Breast epithelium (tissue), 4 donors: ENCODE results near the gene HMCN1. TPM values are rescaled to one million over a fixed set of nuclear protein-coding genes. Genes with fewer than 3 reads are reported as not detected.

Source experiments
- DNase-seq, 2 donors: peaks; one replicate each; pipeline ENCODE4 v3.0.0-alpha.2; 2019; ENCODE audit warnings: low spot score in 2 of 2
- H3K27ac ChIP-seq, 2 donors: fragments of 200-600 bp; sonication (generic) in 1 of 2; one replicate each; pipeline ENCODE4 v1.5.1; 2016 to 2019; ENCODE audit warnings: mild to moderate bottlenecking in 1 of 2
- H3K27me3 ChIP-seq, 2 donors: fragments of 200-600 bp; sonication (generic) in 1 of 2; one replicate each; pipeline versions ENCODE4 v1.5.1 to v1.6.0; 2017 to 2019; ENCODE audit warnings: control low read depth in 1 of 2, mild to moderate bottlenecking in 1 of 2
- H3K36me3 ChIP-seq: fragments of 200-600 bp; one replicate; pipeline ENCODE4 v1.5.1; 2019
- H3K4me1 ChIP-seq, 2 donors: fragments of 200-600 bp; sonication (generic); one replicate each; pipeline ENCODE4 v1.5.1; 2016 to 2019; ENCODE audit warnings: control low read depth in 1 of 2
- H3K4me3 ChIP-seq, 3 donors: fragments of 200-600 bp; sonication (generic); 1 replicate in 2 of 3; 2 replicates in 1 of 3; pipeline ENCODE4 v1.5.1; 2016 to 2019; ENCODE audit warnings: mild to moderate bottlenecking in 3 of 3, moderate library complexity in 2 of 3
- H3K9me3 ChIP-seq, 2 donors: fragments of 200-600 bp; sonication (generic) in 1 of 2; one replicate each; pipeline ENCODE4 v1.5.1; 2016 to 2019; ENCODE audit warnings: control low read depth in 1 of 2
- CTCF ChIP-seq, 3 donors: fragments of 450-650 bp; IDR thresholded peaks; one replicate each; pipeline ENCODE4 v1.5.1; 2016 to 2017; ENCODE audit warnings: antibody characterized with exemption in 3 of 3, mild to moderate bottlenecking in 3 of 3, moderate library complexity in 3 of 3
- POLR2A ChIP-seq: fragments of 450-650 bp; IDR thresholded peaks from one replicate; pipeline ENCODE4 v1.6.1; 2016; ENCODE audit warnings: antibody characterized with exemption, mild to moderate bottlenecking, moderate library complexity
- POLR2AphosphoS5 ChIP-seq, 3 donors: sonication (generic); formaldehyde crosslinking; IDR thresholded peaks; one replicate each; pipeline ENCODE4 v1.6.1; 2017; ENCODE audit warnings: antibody characterized with exemption in 3 of 3
- intact Hi-C: fragments of 100-400 bp; cut with DNase I; formaldehyde crosslinking; loops from one replicate; pipeline ENCODE4 v1.15.1; 2023; ENCODE audit warnings: low total_unique reads
- total RNA-seq, 3 donors: library from RNA; depleted of rRNA; stranded (reverse); fragments of >200 nt; gene quantifications; one replicate each; pipeline ENCODE4 v1.1.0, GENCODE V29; 2016

Gene HMCN1
- total RNA-seq, 3 donors from 2014 or later = 7.8 to 18.4 (median 11.9) TPM

- intact Hi-C loops = no loop called here
- Histone ChIP-seq H3K4me1 (no peaks in the 10 kb centered on the region), H3K27me3 (no peaks in the 10 kb centered on the region), H3K27ac (no peak overlapping the region), H3K36me3 (no peaks in the 10 kb centered on the region), H3K4me3 (no peak overlapping the region), H3K9me3 (no peaks in the 10 kb centered on the region)
- TF ChIP-seq POLR2A (no peak), POLR2AphosphoS5 (IDR thresholded peaks at IDR 0.05) (no peak), CTCF (IDR thresholded peaks at IDR 0.05) (no peak)
- no peak for DNase-seq
Measured at GRCh38 chr1:186054932-186055331, 320.7 kb downstream of the HMCN1 start.

DNA sequence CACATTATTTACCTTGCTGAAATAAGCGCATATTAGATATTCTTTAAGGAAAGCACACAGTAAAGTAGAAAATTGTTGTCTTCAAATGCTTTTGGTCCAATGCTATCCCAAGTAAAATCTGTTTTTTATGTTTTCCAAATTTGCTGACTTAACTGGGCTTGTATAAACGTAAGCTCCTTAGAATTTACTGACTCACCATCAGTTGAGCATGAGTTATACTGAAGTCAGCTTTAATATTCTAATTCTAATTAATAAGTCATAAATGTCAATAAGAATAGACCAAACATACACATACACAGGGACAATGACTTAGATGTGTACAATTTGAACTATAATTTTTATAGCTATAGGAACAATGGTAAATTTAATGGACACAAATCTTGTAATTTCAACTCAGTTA lies 321.7 kb downstream of the HMCN1 start:
- Histone ChIP-seq H3K27ac (no peak overlapping the region), H3K4me3 (no peak overlapping the region), H3K9me3 (no peaks in the 10 kb centered on the region), H3K36me3 (no peaks in the 10 kb centered on the region), H3K4me1 (no peaks in the 10 kb centered on the region), H3K27me3 (no peaks in the 10 kb centered on the region)
- intact Hi-C loops = no loop called here
- TF ChIP-seq POLR2A (no peak), CTCF (IDR thresholded peaks at IDR 0.05) (no peak), POLR2AphosphoS5 (IDR thresholded peaks at IDR 0.05) (no peak)
- DNase-seq = no peak

- H3K27ac ChIP-seq = no peak overlapping the region
- H3K27me3 ChIP-seq = no peaks in the 10 kb centered on the region
- TF ChIP-seq POLR2AphosphoS5 (IDR thresholded peaks at IDR 0.05) (no peak), CTCF (IDR thresholded peaks at IDR 0.05) (no peak), POLR2A (no peak)
- no peaks in the 10 kb centered on the region for H3K9me3 ChIP-seq
- intact Hi-C loops = no loop called here
- no peak overlapping the region for H3K4me3 ChIP-seq
- H3K36me3 ChIP-seq = no peaks in the 10 kb centered on the region
- no peaks in the 10 kb centered on the region for H3K4me1 ChIP-seq
- no peak for DNase-seq
Measured at GRCh38 chr1:186057086-186057485, 322.9 kb downstream of the HMCN1 start.

DNA sequence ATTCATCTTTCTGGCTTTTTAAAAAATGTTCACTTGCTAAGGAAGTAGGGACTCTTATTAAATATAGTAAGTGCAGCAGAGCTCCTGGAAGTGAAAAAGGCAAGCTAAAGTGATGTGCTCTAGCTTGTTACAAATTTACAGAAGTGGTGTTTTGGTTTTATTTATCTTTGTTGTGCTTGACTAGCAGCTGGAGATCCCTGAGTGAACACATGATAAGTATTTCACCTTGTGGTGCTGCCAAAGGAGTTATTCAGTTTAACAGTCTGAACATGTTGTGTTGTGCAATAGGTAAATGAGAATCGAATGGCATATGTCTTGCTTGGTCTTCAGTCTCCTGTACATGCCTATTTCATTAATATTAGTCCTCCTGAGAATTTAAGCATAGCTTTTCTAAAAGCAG lies 325.1 kb downstream of the HMCN1 start:
- no peaks in the 10 kb centered on the region for H3K4me1 ChIP-seq
- no peaks in the 10 kb centered on the region for H3K36me3 ChIP-seq
- no peak overlapping the region for H3K4me3 ChIP-seq
- H3K27ac ChIP-seq = peak overlapping the region; percentile 4 to 21
- no peaks in the 10 kb centered on the region for H3K9me3 ChIP-seq
- H3K27me3 ChIP-seq = no peaks in the 10 kb centered on the region
- intact Hi-C loops = no loop called here
- TF ChIP-seq POLR2AphosphoS5 (IDR thresholded peaks at IDR 0.05) (no peak), CTCF (IDR thresholded peaks at IDR 0.05) (no peak), POLR2A (no peak)
- DNase-seq = no peak

GRCh38 chr1:186059752-186060151 lies 325.6 kb downstream of the HMCN1 start:
- Histone ChIP-seq H3K27me3 (no peaks in the 10 kb centered on the region), H3K4me3 (no peak overlapping the region), H3K9me3 (no peaks in the 10 kb centered on the region), H3K4me1 (no peaks in the 10 kb centered on the region), H3K27ac (no peak overlapping the region), H3K36me3 (no peaks in the 10 kb centered on the region)
- TF ChIP-seq POLR2AphosphoS5 (IDR thresholded peaks at IDR 0.05) (no peak), CTCF (IDR thresholded peaks at IDR 0.05) (no peak), POLR2A (no peak)
- intact Hi-C loops = no loop called here
- no peak for DNase-seq
